ENCODE measurements around the gene ELMOD3.

GRCh38 chr2:85393836-85394235 is 39.3 kb downstream of the ELMOD3 start:
- no peak for TF ChIP-seq POLR2A (IDR thresholded peaks at IDR 0.05)
- TF ChIP-seq CTCF (IDR thresholded peaks at IDR 0.05): no peak
